Measurements from ENCODE around the gene FOSL1.

FOSL1 gene

GRCh38 chr11:65919141-65919572 is 19.0 kb upstream of the FOSL1 start, which contains the start of gene DRAP1:
Gene DRAP1 (plus strand): TSS chr11:65919426. CDS start chr11:65919502, 76 bp downstream.
- peak; percentile 85 for DNase-seq

- DNase-seq = no peak
Measured at GRCh38 chr11:65918211-65919140, 18.3 kb upstream of the FOSL1 start, which contains the start of gene C11orf68. Gene C11orf68 (minus strand): TSS chr11:65919062. CDS start chr11:65919031, 31 bp downstream.

- DNase-seq = no peak
Measured at GRCh38 chr11:65917434-65918210, 17.4 kb upstream of the FOSL1 start.

GRCh38 chr11:65917077-65917433 is 16.9 kb upstream of the FOSL1 start:
- DNase-seq = no peak

- DNase-seq = no peak
Measured at GRCh38 chr11:65916391-65916790, 16.2 kb upstream of the FOSL1 start.

GRCh38 chr11:65915821-65916251 is 15.6 kb upstream of the FOSL1 start:
- DNase-seq = no peak

GRCh38 chr11:65915101-65915820 is 15.1 kb upstream of the FOSL1 start:
- DNase-seq = no peak

- DNase-seq = no peak
Measured at GRCh38 chr11:65912845-65913244, 12.7 kb upstream of the FOSL1 start.

- DNase-seq = no peak
Measured at GRCh38 chr11:65911682-65912568, 11.7 kb upstream of the FOSL1 start.

- DNase-seq = no peak
Measured at GRCh38 chr11:65907878-65908277, 7.7 kb upstream of the FOSL1 start.

- no peak for DNase-seq
Measured at GRCh38 chr11:65906602-65907001, 6.4 kb upstream of the FOSL1 start.

- no peak for DNase-seq
Measured at GRCh38 chr11:65903715-65904114, 3.5 kb upstream of the FOSL1 start.

- DNase-seq = no peak
Measured at GRCh38 chr11:65903068-65903481, 2.9 kb upstream of the FOSL1 start.

- DNase-seq = no peak
Measured at GRCh38 chr11:65900899-65901180, 652 bp upstream of the FOSL1 start.

GRCh38 chr11:65899356-65900124 is 648 bp downstream of the FOSL1 start:
- DNase-seq = no peak

- no peak for DNase-seq
Measured at GRCh38 chr11:65898656-65899355, 1.4 kb downstream of the FOSL1 start.

GRCh38 chr11:65897020-65897471 is 3.1 kb downstream of the FOSL1 start:
- no peak for DNase-seq

- no peak for DNase-seq
Measured at GRCh38 chr11:65896034-65896999, 3.9 kb downstream of the FOSL1 start.

- DNase-seq = no peak
Measured at GRCh38 chr11:65895482-65895981, 4.7 kb downstream of the FOSL1 start.
